Stimulated activated CD8-positive, alpha-beta memory T cell treated with anti-CD3 and anti-CD28 coated beads, Interleukin-7, amount 100 ng/mL, for 48 hours (primary cell): ENCODE data around the gene SUSD5.
A peak's percentile ranks its signal among the peaks of the same experiment; 100 is the strongest.
"Not testable (repeated sequence)": the region's sequence is repeated elsewhere in the genome, so short reads cannot be mapped to it uniquely, and the experiment has no call there.

Experiments used
- DNase-seq, 2 donors: peaks; one replicate each; pipeline ENCODE4 v3.0.0-alpha.2; 2020; ENCODE audit warnings: low read depth in 1 of 2; ENCODE audit errors: extremely low read depth in 1 of 2

SUSD5 gene

GRCh38 chr3:33117461-33117860 is 101.1 kb downstream of the SUSD5 start:
- DNase-seq: no peak

- DNase-seq: no peak
Observed at GRCh38 chr3:33115024-33115768, 103.4 kb downstream of the SUSD5 start.

- no peak for DNase-seq
Observed at GRCh38 chr3:33114622-33115023, 104.0 kb downstream of the SUSD5 start.

- DNase-seq: peak; percentile 74 to 83
Observed at GRCh38 chr3:33113772-33114621, 104.6 kb downstream of the SUSD5 start, which contains the start of gene CRTAP. Gene CRTAP, plus strand, starts transcription at chr3:33114014. Its CDS starts 64 bp downstream, at chr3:33114078.

GRCh38 chr3:33111581-33111980 is 107.0 kb downstream of the SUSD5 start:
- DNase-seq: no peak

GRCh38 chr3:33106854-33107253 is 111.8 kb downstream of the SUSD5 start:
- not testable (repeated sequence) for DNase-seq

- DNase-seq: no peak
Observed at GRCh38 chr3:33105341-33105948, 113.2 kb downstream of the SUSD5 start.

GRCh38 chr3:33104803-33105202 is 113.8 kb downstream of the SUSD5 start:
- no peak for DNase-seq

- no peak for DNase-seq
Observed at GRCh38 chr3:33103480-33103879, 115.1 kb downstream of the SUSD5 start.

GRCh38 chr3:33103034-33103433 is 115.6 kb downstream of the SUSD5 start:
- DNase-seq: no peak

GRCh38 chr3:33100229-33100628 is 118.4 kb downstream of the SUSD5 start:
- no peak for DNase-seq
